HEK293 (cell line): ENCODE data around the gene DUSP2.

ENCODE experiments used
- CTCF ChIP-seq: fragments of 450-650 bp; formaldehyde crosslinking; IDR thresholded peaks from 2 replicates; pipeline ENCODE4 v1.5.1; 2016; ENCODE audit warnings: missing biosample characterization, missing genetic modification characterization
- GLIS1 ChIP-seq: fragments of 450-650 bp; formaldehyde crosslinking; IDR thresholded peaks from 2 replicates; pipeline ENCODE4 v1.5.1; 2016; ENCODE audit warnings: missing biosample characterization, missing genetic modification characterization
- ZBTB17 ChIP-seq: fragments of 450-650 bp; formaldehyde crosslinking; IDR thresholded peaks from 2 replicates; pipeline ENCODE4 v1.5.1; 2016; ENCODE audit warnings: missing biosample characterization, missing genetic modification characterization
- ZBTB20 ChIP-seq: fragments of 450-650 bp; formaldehyde crosslinking; IDR thresholded peaks from 2 replicates; pipeline ENCODE4 v1.5.1; 2016; ENCODE audit warnings: missing biosample characterization, missing genetic modification characterization
- ZNF114 ChIP-seq: fragments of 450-650 bp; formaldehyde crosslinking; IDR thresholded peaks from 2 replicates; pipeline ENCODE4 v1.5.0; 2017; ENCODE audit warnings: missing biosample characterization, missing genetic modification characterization
- ZNF48 ChIP-seq: fragments of 450-650 bp; formaldehyde crosslinking; IDR thresholded peaks from 2 replicates; pipeline ENCODE4 v1.5.1; 2016; ENCODE audit warnings: missing biosample characterization, missing genetic modification characterization
- ZNF747 ChIP-seq: fragments of 450-650 bp; formaldehyde crosslinking; IDR thresholded peaks from 2 replicates; pipeline ENCODE4 v1.5.1; 2016; ENCODE audit warnings: missing biosample characterization, missing genetic modification characterization
- TF ChIP-seq, protein P1 (sequence below): fragments of 450-650 bp; formaldehyde crosslinking; IDR thresholded peaks from 2 replicates; pipeline ENCODE4 v1.5.1; 2016; ENCODE audit warnings: missing biosample characterization, missing genetic modification characterization

DNA sequence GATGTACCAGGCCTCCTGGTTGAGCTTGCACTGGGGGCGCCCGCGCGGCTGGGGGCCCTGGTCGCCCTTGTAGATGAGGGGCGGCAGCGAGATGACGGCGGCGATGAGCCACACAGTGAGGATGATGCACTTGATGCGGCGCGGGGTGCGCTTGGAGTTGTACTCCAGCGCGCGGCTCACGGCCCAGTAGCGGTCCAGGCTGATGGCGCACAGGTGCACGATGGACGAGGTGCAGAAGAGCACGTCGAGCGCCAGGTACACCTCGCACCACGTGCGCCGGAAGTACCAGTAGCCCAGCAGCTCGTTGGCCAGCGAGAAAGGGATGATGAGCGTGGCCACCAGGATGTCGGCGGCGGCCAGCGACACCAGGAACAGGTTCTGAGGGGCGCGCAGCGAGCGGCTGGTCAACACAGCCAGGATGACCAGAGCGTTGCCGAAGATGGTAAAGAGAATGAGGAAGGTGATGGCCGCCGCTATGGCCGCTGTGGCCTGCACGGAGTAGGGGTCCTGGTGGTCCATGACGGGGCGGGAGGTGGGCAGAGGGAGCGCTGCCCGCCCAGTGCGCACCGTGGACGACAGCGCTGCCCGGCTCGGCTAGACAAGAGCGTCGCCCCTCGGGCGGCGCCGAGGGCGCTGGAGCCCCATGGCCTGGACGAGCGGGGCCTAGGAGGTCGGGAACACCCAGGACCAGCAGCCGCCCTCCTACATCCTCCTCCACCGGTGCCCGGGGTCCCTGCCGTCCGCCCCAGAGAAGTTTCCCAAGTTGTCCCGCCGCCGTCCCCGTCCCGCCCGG, 29.4 kb downstream of the DUSP2 start:
- no peak for TF ChIP-seq ZBTB17 (tag by site-specific recombination)
- TF ChIP-seq GLIS1: no peak
- no peak for TF ChIP-seq ZNF747
- TF ChIP-seq CTCF: no peak
- TF ChIP-seq ZBTB20: no peak
- no peak for TF ChIP-seq ZNF114 (tag by site-specific recombination)
- TF ChIP-seq ZNF48 (tag by site-specific recombination): no peak
- TF ChIP-seq, protein P1, sequence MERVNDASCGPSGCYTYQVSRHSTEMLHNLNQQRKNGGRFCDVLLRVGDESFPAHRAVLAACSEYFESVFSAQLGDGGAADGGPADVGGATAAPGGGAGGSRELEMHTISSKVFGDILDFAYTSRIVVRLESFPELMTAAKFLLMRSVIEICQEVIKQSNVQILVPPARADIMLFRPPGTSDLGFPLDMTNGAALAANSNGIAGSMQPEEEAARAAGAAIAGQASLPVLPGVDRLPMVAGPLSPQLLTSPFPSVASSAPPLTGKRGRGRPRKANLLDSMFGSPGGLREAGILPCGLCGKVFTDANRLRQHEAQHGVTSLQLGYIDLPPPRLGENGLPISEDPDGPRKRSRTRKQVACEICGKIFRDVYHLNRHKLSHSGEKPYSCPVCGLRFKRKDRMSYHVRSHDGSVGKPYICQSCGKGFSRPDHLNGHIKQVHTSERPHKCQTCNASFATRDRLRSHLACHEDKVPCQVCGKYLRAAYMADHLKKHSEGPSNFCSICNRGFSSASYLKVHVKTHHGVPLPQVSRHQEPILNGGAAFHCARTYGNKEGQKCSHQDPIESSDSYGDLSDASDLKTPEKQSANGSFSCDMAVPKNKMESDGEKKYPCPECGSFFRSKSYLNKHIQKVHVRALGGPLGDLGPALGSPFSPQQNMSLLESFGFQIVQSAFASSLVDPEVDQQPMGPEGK (tag by site-specific recombination): no peak
